ENCODE data around the gene TBC1D19. TPM values are rescaled to one million over a fixed set of nuclear protein-coding genes. Genes with fewer than 3 reads are reported as not detected.
A peak's percentile ranks its signal among the peaks of the same experiment; 100 is the strongest.

The TBC1D19 gene
- total and polyA plus RNA-seq, 8 donors, result 1.4 to 57.6 (median 5.1) TPM

DNA sequence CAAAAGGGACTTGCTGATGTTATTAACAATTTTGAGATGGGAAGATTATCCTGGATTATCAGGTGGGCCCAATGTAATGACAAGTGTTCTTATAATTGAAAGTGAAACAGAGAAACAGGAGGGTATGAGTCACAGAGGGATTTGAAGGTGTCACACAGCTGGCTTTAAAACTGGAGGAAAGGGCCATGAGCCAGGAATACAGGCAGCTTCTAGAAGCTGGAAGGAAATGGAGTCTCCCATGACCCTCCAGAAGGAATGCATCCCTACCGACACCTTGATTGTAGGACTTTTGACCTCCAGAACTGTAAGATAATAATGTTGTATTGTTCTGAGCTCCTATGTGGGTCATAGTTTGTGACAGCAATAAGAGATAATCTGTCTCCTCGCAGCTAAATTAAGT is 178.8 kb downstream of the TBC1D19 start:
- TF ChIP-seq POLR2A (IDR thresholded peaks at IDR 0.05) (no peak), EP300 (IDR thresholded peaks at IDR 0.05) (no peak), CTCF (IDR thresholded peaks at IDR 0.05) (no peak), POLR2AphosphoS5 (IDR thresholded peaks at IDR 0.05) (no peak)
- peak in 1 of 2 donors; percentile 23 for DNase-seq
- 67 to 88% (median 85%) methylated on average over 2 of the region's 2 CpGs for WGBS, 5 donors

GRCh38 chr4:26763063-26763462 is 179.2 kb downstream of the TBC1D19 start:
- WGBS, 5 donors, result 73 to 92% (median 80%) methylated on average over 2 of the region's 2 CpGs
- intact Hi-C loops (cut with DNase I; ENCODE audit: low total_unique reads), result no loop called here
- no peak overlapping the region for H3K27ac ChIP-seq
- no peaks in the 10 kb centered on the region for H3K4me1 ChIP-seq
- TF ChIP-seq POLR2A (IDR thresholded peaks at IDR 0.05), result no peak
- TF ChIP-seq POLR2AphosphoS5 (IDR thresholded peaks at IDR 0.05), result no peak
- TF ChIP-seq EP300 (IDR thresholded peaks at IDR 0.05), result no peak
- no peak for TF ChIP-seq CTCF (IDR thresholded peaks at IDR 0.05)
- no peak overlapping the region for H3K4me3 ChIP-seq
- H3K9me3 ChIP-seq, result no peaks in the 10 kb centered on the region
- H3K27me3 ChIP-seq, result no peaks in the 10 kb centered on the region
- peaks cover 0 to 8% (median 0%) of the 10 kb centered on the region in 4 donors for H3K36me3 ChIP-seq
- DNase-seq, result no peak

More for the DNA sequence above, 178.8 kb downstream of the TBC1D19 start:
- no peak overlapping the region for H3K27ac ChIP-seq
- H3K4me3 ChIP-seq, result no peak overlapping the region
- peaks cover 0 to 8% (median 0%) of the 10 kb centered on the region in 4 donors for H3K36me3 ChIP-seq
- no peaks in the 10 kb centered on the region for H3K27me3 ChIP-seq
- no peaks in the 10 kb centered on the region for H3K9me3 ChIP-seq
- no peaks in the 10 kb centered on the region for H3K4me1 ChIP-seq
- intact Hi-C loops (cut with DNase I; ENCODE audit: low total_unique reads), result no loop called here

DNA sequence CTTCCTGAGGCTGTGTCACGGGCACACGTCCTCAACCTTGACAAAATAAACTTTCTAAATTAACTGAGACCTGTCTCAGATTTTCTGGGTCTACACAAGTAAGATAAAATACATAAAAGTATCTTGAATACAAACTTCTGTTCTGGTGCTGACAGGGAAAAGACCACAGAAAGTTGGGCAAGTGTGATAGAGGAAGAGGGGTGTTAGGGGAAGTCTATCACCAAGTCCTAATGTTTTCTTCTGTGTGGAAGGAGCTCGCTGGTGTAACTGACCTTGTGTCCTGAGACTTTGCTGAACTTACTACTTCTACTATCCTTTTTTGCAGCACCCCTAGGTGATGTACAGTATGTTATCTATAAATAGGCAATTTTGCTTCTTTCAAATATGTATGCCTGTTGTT is 179.8 kb downstream of the TBC1D19 start:
- Histone ChIP-seq H3K36me3 (peaks cover 0 to 4% (median 0%) of the 10 kb centered on the region in 4 donors), H3K4me3 (no peak overlapping the region), H3K27ac (no peak overlapping the region), H3K4me1 (no peaks in the 10 kb centered on the region), H3K27me3 (no peaks in the 10 kb centered on the region), H3K9me3 (no peaks in the 10 kb centered on the region)
- DNase-seq, result no peak
- intact Hi-C loops (cut with DNase I; ENCODE audit: low total_unique reads), result no loop called here
- TF ChIP-seq POLR2A (IDR thresholded peaks at IDR 0.05), result no peak
- TF ChIP-seq CTCF (IDR thresholded peaks at IDR 0.05), result no peak
- TF ChIP-seq POLR2AphosphoS5 (IDR thresholded peaks at IDR 0.05), result no peak
- no peak for TF ChIP-seq EP300 (IDR thresholded peaks at IDR 0.05)
- 68 to 96% (median 89%) methylated on average over 3 of the region's 3 CpGs for WGBS, 5 donors

DNA sequence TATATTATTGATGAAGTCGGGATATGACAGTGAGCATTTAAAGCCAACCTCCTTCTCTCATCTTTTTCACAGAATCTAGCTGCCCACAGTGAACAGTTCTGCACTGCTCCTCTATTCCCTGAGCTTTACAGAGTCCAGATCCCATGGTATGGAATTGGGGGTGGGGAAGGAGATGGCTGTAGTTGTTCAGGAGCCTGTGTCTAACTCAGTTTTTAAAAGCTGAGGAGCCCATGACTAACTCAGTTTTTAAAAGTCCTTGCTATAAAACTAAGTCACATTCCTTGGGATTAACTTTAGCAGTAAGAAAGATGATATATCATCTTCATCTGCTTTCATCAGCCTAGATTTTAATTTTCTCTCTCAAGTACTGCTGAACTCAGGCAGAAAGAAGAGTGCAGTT is 180.3 kb downstream of the TBC1D19 start:
- no peaks in the 10 kb centered on the region for H3K4me1 ChIP-seq
- no peak overlapping the region for H3K27ac ChIP-seq
- TF ChIP-seq POLR2AphosphoS5 (IDR thresholded peaks at IDR 0.05), result no peak
- 92 to 100% (median 100%) methylated on average over 1 of the region's 1 CpG for WGBS, 5 donors
- intact Hi-C loops (cut with DNase I; ENCODE audit: low total_unique reads), result no loop called here
- no peak overlapping the region for H3K4me3 ChIP-seq
- H3K27me3 ChIP-seq, result no peaks in the 10 kb centered on the region
- H3K36me3 ChIP-seq, result no peaks in the 10 kb centered on the region
- H3K9me3 ChIP-seq, result no peaks in the 10 kb centered on the region
- DNase-seq, result no peak

- H3K4me3 ChIP-seq, result no peak overlapping the region
- WGBS, 5 donors, result 78 to 96% (median 90%) methylated on average over 3 of the region's 3 CpGs
- H3K27me3 ChIP-seq, result no peaks in the 10 kb centered on the region
- H3K27ac ChIP-seq, result no peak overlapping the region
- H3K9me3 ChIP-seq, result no peaks in the 10 kb centered on the region
- TF ChIP-seq CTCF (IDR thresholded peaks at IDR 0.05) (no peak), EP300 (IDR thresholded peaks at IDR 0.05) (no peak), POLR2A (IDR thresholded peaks at IDR 0.05) (no peak), POLR2AphosphoS5 (IDR thresholded peaks at IDR 0.05) (no peak)
- DNase-seq, result no peak
- peaks cover 0 to 7% (median 0%) of the 10 kb centered on the region in 4 donors for H3K36me3 ChIP-seq
- H3K4me1 ChIP-seq, result no peaks in the 10 kb centered on the region
- intact Hi-C loops (cut with DNase I; ENCODE audit: low total_unique reads), result no loop called here
Measured at GRCh38 chr4:26765515-26765914, 181.6 kb downstream of the TBC1D19 start.

Data from stomach (tissue), 9 donors.